ENCODE data around the gene TINAGL1. TPM values are rescaled to one million over a fixed set of nuclear protein-coding genes. Genes with fewer than 3 reads are reported as not detected.

The TINAGL1 gene
- total RNA-seq, 1 experiment from 2014 or later = 162 TPM

GRCh38 chr1:31595836-31596736, 19.8 kb downstream of the TINAGL1 start:
- Histone ChIP-seq H3K4me1 (replicated peaks; ENCODE audit: insufficient read depth) (peaks cover 20% of the 10 kb centered on the region), H3K27ac (no peak overlapping the region), H2AFZ (no peak overlapping the region), H3K36me3 (ENCODE audit: low read depth) (no peaks in the 10 kb centered on the region), H3K79me2 (ENCODE audit: low read depth) (no peaks in the 10 kb centered on the region), H3F3A (ENCODE audit: insufficient read depth, low read depth) (peaks cover 20% of the 10 kb centered on the region), H3K9me2 (ENCODE audit: insufficient read depth) (no peaks in the 10 kb centered on the region), H3K4me3 (no peak overlapping the region), H3K9me3 (ENCODE audit: insufficient read depth, low read depth) (no peaks in the 10 kb centered on the region), H3K27me3 (ENCODE audit: insufficient read depth, low read depth) (no peaks in the 10 kb centered on the region), H4K20me1 (ENCODE audit: insufficient read depth) (no peaks in the 10 kb centered on the region), H3K4me2 (no peak overlapping the region)
- ChIA-PET CTCF (no interaction called here), POLR2A (ENCODE audit: unreplicated experiment) (interaction anchor here (0.6 kb wide), 1 partner anchor 401 kb away, joined by 5 read pairs; no protein-coding TSS in a partner anchor)
- intact Hi-C loops (cut with micrococcal nuclease; ENCODE audit: unreplicated experiment) = no loop called here
- BruUV-seq (replicated peaks) = no TSS peak
- DNase-seq = no peak
- TF ChIP-seq EZH2 (IDR thresholded peaks at IDR 0.05; ENCODE audit: low read depth) = no peak
- TF ChIP-seq, protein P1, sequence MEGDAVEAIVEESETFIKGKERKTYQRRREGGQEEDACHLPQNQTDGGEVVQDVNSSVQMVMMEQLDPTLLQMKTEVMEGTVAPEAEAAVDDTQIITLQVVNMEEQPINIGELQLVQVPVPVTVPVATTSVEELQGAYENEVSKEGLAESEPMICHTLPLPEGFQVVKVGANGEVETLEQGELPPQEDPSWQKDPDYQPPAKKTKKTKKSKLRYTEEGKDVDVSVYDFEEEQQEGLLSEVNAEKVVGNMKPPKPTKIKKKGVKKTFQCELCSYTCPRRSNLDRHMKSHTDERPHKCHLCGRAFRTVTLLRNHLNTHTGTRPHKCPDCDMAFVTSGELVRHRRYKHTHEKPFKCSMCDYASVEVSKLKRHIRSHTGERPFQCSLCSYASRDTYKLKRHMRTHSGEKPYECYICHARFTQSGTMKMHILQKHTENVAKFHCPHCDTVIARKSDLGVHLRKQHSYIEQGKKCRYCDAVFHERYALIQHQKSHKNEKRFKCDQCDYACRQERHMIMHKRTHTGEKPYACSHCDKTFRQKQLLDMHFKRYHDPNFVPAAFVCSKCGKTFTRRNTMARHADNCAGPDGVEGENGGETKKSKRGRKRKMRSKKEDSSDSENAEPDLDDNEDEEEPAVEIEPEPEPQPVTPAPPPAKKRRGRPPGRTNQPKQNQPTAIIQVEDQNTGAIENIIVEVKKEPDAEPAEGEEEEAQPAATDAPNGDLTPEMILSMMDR (conservative IDR thresholded peaks at IDR 0.05) = no peak

- CTCF ChIA-PET = no interaction called here
- DNase-seq = no peak
- Histone ChIP-seq H3K4me2 (no peak overlapping the region), H3K27me3 (ENCODE audit: insufficient read depth, low read depth) (no peaks in the 10 kb centered on the region), H3K4me3 (no peak overlapping the region), H4K20me1 (ENCODE audit: insufficient read depth) (no peaks in the 10 kb centered on the region), H2AFZ (no peak overlapping the region), H3K79me2 (ENCODE audit: low read depth) (no peaks in the 10 kb centered on the region), H3K9me3 (ENCODE audit: insufficient read depth, low read depth) (no peaks in the 10 kb centered on the region), H3F3A (ENCODE audit: insufficient read depth, low read depth) (peaks cover 14% of the 10 kb centered on the region), H3K9me2 (ENCODE audit: insufficient read depth) (no peaks in the 10 kb centered on the region), H3K27ac (no peak overlapping the region), H3K36me3 (ENCODE audit: low read depth) (no peaks in the 10 kb centered on the region), H3K4me1 (replicated peaks; ENCODE audit: insufficient read depth) (peaks cover 14% of the 10 kb centered on the region)
- BruUV-seq (replicated peaks) = no TSS peak
- no peak for TF ChIP-seq EZH2 (IDR thresholded peaks at IDR 0.05; ENCODE audit: low read depth)
- TF ChIP-seq, protein P1 (conservative IDR thresholded peaks at IDR 0.05) = no peak
- intact Hi-C loops (cut with micrococcal nuclease; ENCODE audit: unreplicated experiment) = no loop called here
- POLR2A ChIA-PET (ENCODE audit: unreplicated experiment) = interaction anchor here (0.6 kb wide), 1 partner anchor 400 kb away, joined by 5 read pairs; no protein-coding TSS in a partner anchor
Measured at GRCh38 chr1:31596737-31597097, 20.4 kb downstream of the TINAGL1 start.

GRCh38 chr1:31598980-31599379, 22.7 kb downstream of the TINAGL1 start:
- H3K36me3 ChIP-seq (ENCODE audit: low read depth) = no peaks in the 10 kb centered on the region
- intact Hi-C loops (cut with micrococcal nuclease; ENCODE audit: unreplicated experiment) = no loop called here
- no TSS peak for BruUV-seq (replicated peaks)
- H2AFZ ChIP-seq = no peak overlapping the region
- no peaks in the 10 kb centered on the region for H3K9me2 ChIP-seq (ENCODE audit: insufficient read depth)
- no peak overlapping the region for H3K4me3 ChIP-seq
- H4K20me1 ChIP-seq (ENCODE audit: insufficient read depth) = no peaks in the 10 kb centered on the region
- H3K9me3 ChIP-seq (ENCODE audit: insufficient read depth, low read depth) = no peaks in the 10 kb centered on the region
- no peak overlapping the region for H3K4me2 ChIP-seq
- H3K4me1 ChIP-seq (replicated peaks; ENCODE audit: insufficient read depth) = peaks cover 6% of the 10 kb centered on the region
- CTCF ChIA-PET = no interaction called here
- peaks cover 7% of the 10 kb centered on the region for H3F3A ChIP-seq (ENCODE audit: insufficient read depth, low read depth)
- DNase-seq = no peak
- no peaks in the 10 kb centered on the region for H3K79me2 ChIP-seq (ENCODE audit: low read depth)
- POLR2A ChIA-PET (ENCODE audit: unreplicated experiment) = no interaction called here
- no peaks in the 10 kb centered on the region for H3K27me3 ChIP-seq (ENCODE audit: insufficient read depth, low read depth)
- TF ChIP-seq EZH2 (IDR thresholded peaks at IDR 0.05; ENCODE audit: low read depth) = no peak
- TF ChIP-seq, protein P1 (conservative IDR thresholded peaks at IDR 0.05) = no peak
- no peak overlapping the region for H3K27ac ChIP-seq
